ENCODE data around the gene GALNT3. TPM values are rescaled to one million over a fixed set of nuclear protein-coding genes. Genes with fewer than 3 reads are reported as not detected.

Gene GALNT3
- total and polyA plus RNA-seq, 2 of the 8 experiments (the other 6 are each of a cell fraction or from before 2014, with no cell fraction given): 3.4 to 23.6 TPM

GRCh38 chr2:165825041-165825440, 31.0 kb upstream of the GALNT3 start:
- no peak overlapping the region for H3K27ac ChIP-seq (ENCODE audit: low read depth, low read length)
- no peak overlapping the region for H2BK15ac ChIP-seq (ENCODE audit: low read length)
- no peak overlapping the region for H3K18ac ChIP-seq (ENCODE audit: extremely low read depth, low read length)
- H3K27me3 ChIP-seq (replicated peaks in 1 of 4; ENCODE audit: control insufficient read depth in 3 of 4, extremely low read depth in 1 of 4, insufficient read depth in 3 of 4, low read length in 3 of 4): no peaks in the 10 kb centered on the region
- H4K8ac ChIP-seq (ENCODE audit: extremely low read depth, insufficient read depth, low read length): no peak overlapping the region
- POLR2A ChIA-PET (ENCODE audit: partially characterized antibody): no interaction called here
- CTCF ChIA-PET (ENCODE audit: partially characterized antibody): no interaction called here
- FAIRE-seq (no peak), DNase-seq (ENCODE audit: low read depth in 1 of 2, low spot score in 2 of 2) (no peak)
- H3K9me3 ChIP-seq (ENCODE audit: insufficient read depth in 2 of 2, low read depth in 1 of 2, low read length in 1 of 2): no peaks in the 10 kb centered on the region
- peaks cover 0 to 3% (median 0%) of the 10 kb centered on the region in 4 experiments; a peak in 1 of 7 replicates for H3K4me1 ChIP-seq (replicated peaks in 1 of 4; ENCODE audit: control insufficient read depth in 3 of 4, insufficient read depth in 4 of 4, low read length in 3 of 4)
- H3K4ac ChIP-seq (replicated peaks; ENCODE audit: insufficient read length, low read depth, low read length): no peak overlapping the region
- H3K14ac ChIP-seq (ENCODE audit: insufficient read length): no peak overlapping the region
- no peak overlapping the region for H3K4me3 ChIP-seq (ENCODE audit: extremely low read depth in 1 of 4, insufficient read depth in 2 of 4, low read depth in 3 of 4, low read length in 4 of 4)
- no peak overlapping the region for H4K5ac ChIP-seq (ENCODE audit: insufficient read length, low read depth, low read length)
- H3K9ac ChIP-seq (replicated peaks in 1 of 4; ENCODE audit: extremely low read depth in 1 of 4, low read depth in 3 of 4, low read length in 3 of 4): no peak overlapping the region
- H2AFZ ChIP-seq (ENCODE audit: low read length): no peak overlapping the region
- no peaks in the 10 kb centered on the region for H4K20me1 ChIP-seq (replicated peaks in 1 of 2; ENCODE audit: control insufficient read depth in 1 of 2, insufficient read depth in 2 of 2, low read length in 2 of 2)
- H2BK120ac ChIP-seq (replicated peaks; ENCODE audit: low read depth, low read length): no peak overlapping the region
- 90% methylated on average over 2 of the region's 2 CpGs; no CpG with 5 or more reads in 1 of the 2 experiments for WGBS, 2 experiments (ENCODE audit: extremely low coverage in 1 of 2, insufficient coverage in 1 of 2, insufficient read length in 1 of 2, insufficient replicate concordance in 2 of 2, low coverage in 1 of 2, low lambda C conversion rate in 2 of 2, missing lambda C conversion rate in 1 of 2)
- TF ChIP-seq NRF1 (IDR thresholded peaks at IDR 0.05; ENCODE audit: low read depth, low read length) (no peak), SIN3A (conservative IDR thresholded peaks at IDR 0.05 in 1 of 2, IDR thresholded peaks at IDR 0.05 in 1 of 2; ENCODE audit: low read depth in 1 of 2, low read length in 2 of 2) (no peak), KDM5A (IDR thresholded peaks at IDR 0.05; ENCODE audit: low read length) (no peak), KDM4A (IDR thresholded peaks at IDR 0.05; ENCODE audit: low read depth, low read length, severe bottlenecking) (no peak), SP1 (IDR thresholded peaks at IDR 0.05; ENCODE audit: low read depth, low read length) (no peak), SRF (IDR thresholded peaks at IDR 0.05; ENCODE audit: low read depth, low read length) (no peak), SIRT6 (IDR thresholded peaks at IDR 0.05; ENCODE audit: low read length) (no peak)
- no peak overlapping the region for H2BK5ac ChIP-seq (ENCODE audit: low read depth, low read length)
- no peaks in the 10 kb centered on the region for H3K23me2 ChIP-seq (ENCODE audit: low read depth, low read length)
- no peak overlapping the region for H3K23ac ChIP-seq (ENCODE audit: insufficient read length)
- H3K79me2 ChIP-seq (ENCODE audit: control insufficient read depth in 1 of 2, insufficient read depth in 2 of 2, low read length in 2 of 2): no peaks in the 10 kb centered on the region
- H4K91ac ChIP-seq (replicated peaks; ENCODE audit: insufficient read length, low read length): no peak overlapping the region
- H3K36me3 ChIP-seq (ENCODE audit: control insufficient read depth in 2 of 4, insufficient read depth in 4 of 4, low read length in 3 of 4): no peaks in the 10 kb centered on the region; a peak in 1 of 8 replicates
- no peak overlapping the region for H3K4me2 ChIP-seq (ENCODE audit: insufficient read depth in 1 of 2, low read depth in 2 of 2, low read length in 2 of 2)
- no peak overlapping the region for H2BK20ac ChIP-seq (ENCODE audit: low read length)
- H3K56ac ChIP-seq (replicated peaks; ENCODE audit: insufficient read length, low read depth, low read length): no peak overlapping the region
- no peak overlapping the region for H2AK5ac ChIP-seq (ENCODE audit: low read depth, low read length)
- H3K79me1 ChIP-seq (ENCODE audit: low read depth, low read length): no peaks in the 10 kb centered on the region
- H2BK12ac ChIP-seq (ENCODE audit: low read depth, low read length): no peak overlapping the region
